GM21515 (cell line): Measurements from ENCODE around the gene HSP90AB1.

Experiments used
- ATAC-seq: cut with Tn5 transposase; IDR thresholded peaks from one replicate; pipeline ENCODE4 v1.9.1; 2021; ENCODE audit not compliant: unreplicated experiment

The HSP90AB1 gene

DNA sequence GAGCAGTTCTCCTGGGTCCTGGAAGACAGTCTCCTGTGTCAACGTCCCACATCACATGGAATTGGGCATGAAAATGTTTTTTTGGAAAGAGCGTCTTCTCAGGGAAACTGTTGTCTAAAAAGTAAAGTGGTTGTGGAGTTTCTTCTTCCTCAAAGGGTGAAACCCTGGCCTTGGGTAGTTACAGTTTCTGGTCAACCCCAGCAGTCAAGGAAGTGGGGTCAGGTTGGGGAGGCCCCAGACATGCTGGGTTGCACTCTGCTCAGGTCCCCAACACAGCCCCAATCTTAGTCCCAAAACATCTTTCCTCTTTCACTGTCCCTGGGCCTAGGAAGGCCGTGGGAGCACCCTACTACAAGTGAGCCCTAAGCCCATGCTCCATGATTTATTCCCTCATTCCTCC, 19.4 kb downstream of the HSP90AB1 start:
- ATAC-seq = peak; percentile 33

- no peak for ATAC-seq
Measured at GRCh38 chr6:44267252-44267651, 20.4 kb downstream of the HSP90AB1 start.

GRCh38 chr6:44268095-44268628, 21.3 kb downstream of the HSP90AB1 start:
- ATAC-seq = no peak

- ATAC-seq = no peak
Measured at GRCh38 chr6:44269178-44269920, 22.4 kb downstream of the HSP90AB1 start.

DNA sequence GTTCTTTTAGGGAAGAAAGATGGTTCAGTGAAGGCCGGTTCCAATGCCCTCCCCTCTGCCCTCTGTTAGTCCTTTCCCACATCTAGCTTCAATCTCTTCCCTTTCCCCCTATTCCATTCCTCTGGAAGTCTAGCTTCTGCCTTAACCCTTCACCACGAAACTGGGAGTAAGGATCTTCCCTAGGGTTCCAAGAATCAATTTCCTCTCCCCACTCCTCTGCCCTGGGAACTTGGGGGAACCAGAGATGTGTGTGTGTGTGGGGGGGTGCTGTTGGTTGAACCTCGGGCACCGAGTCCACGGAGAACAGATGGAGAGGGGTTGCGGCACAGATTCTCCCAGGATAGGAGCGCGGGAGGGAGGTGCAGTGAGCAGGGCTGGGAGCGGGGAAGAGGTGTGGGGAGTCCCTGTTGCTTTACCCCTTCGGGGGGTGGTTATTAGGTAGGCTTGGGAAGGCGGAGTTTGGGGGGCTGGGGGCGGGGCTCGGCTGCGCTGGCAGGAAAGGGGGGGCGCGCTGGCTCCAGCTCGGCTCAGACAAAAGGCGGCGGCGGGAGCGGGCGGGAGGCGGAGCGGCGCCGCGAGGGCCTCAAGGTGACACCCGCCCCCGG, 23.1 kb downstream of the HSP90AB1 start, which contains the start of gene TMEM151B:
TMEM151B (plus strand) TSS at position 530 of the 605 bp plus-strand sequence. CDS start 293 bp downstream, outside the sequence.
- no peak for ATAC-seq

DNA sequence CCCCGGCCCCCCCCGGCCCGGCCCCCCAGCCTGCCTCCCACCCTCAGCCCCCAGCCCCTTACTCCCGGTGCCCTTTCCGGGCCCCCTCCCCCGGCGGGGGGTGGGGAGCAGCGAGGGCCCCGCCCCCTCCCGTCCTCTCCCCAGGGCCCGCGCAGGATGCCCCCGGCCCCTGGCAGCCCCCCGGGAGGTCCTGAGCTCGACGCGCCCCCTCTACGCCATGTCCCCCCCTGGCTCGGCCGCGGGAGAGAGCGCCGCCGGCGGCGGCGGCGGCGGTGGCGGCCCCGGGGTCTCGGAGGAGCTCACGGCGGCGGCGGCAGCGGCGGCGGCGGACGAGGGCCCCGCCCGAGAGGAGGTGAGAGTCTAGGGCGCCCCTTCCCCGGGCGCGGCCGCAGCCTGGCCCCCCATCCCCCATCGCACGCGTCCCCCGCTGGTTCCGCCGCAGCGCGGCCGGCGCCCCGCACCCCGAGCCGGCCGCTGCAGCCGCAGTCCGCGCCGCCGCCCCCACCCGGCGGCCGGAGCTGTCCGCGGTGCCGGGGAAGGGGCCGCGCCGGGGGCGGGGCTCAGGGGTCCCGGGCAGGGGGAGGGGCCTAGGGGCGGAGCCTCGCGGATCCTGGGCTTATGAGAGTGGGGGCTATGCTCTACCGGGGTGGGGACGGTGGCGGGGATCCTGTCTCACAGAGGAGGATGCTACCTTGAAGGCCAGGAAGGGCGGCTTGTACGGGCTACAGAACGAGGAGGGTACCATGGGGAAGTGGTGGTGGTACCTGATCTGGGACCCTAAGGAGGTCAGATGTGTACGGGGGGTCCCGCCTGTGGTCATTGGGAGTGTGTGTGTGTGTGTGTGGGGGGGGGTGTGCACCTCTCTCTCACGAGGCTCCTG, 23.9 kb downstream of the HSP90AB1 start:
- ATAC-seq = no peak

DNA sequence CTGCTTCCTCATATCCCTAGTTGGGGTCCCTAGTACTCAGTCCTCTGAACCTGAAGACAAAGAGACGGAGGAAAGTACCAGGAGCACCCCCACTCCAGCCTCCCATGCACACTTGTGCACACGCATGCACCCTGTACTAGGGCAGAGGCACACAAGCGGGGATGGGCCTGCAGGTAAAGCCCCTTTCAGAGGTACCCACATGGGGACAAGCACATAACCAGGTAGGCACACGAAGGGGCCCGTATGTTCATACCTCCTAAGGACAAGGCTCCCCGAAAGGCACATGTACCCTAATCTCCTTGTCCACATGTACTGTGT, 24.5 kb downstream of the HSP90AB1 start:
- ATAC-seq = no peak

DNA sequence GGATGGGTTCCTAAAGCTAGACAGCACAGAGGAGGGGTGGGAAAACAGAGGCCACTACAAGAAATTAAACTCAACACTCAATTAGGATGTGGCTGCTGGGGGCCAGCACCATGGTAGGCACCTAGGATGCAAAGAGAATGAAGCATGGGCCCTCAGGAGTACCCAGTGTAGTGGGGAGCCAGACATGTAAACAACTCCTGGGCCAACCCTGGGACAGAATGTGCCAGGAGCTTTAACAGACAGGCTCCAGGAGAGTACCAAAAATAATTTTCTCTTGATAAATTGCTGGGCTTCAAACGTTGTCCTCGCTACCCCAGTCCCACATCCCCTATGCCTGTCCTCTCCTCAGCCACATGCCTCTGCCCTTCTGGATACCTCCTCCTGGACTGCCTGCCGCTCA, 25.0 kb downstream of the HSP90AB1 start:
- no peak for ATAC-seq

DNA sequence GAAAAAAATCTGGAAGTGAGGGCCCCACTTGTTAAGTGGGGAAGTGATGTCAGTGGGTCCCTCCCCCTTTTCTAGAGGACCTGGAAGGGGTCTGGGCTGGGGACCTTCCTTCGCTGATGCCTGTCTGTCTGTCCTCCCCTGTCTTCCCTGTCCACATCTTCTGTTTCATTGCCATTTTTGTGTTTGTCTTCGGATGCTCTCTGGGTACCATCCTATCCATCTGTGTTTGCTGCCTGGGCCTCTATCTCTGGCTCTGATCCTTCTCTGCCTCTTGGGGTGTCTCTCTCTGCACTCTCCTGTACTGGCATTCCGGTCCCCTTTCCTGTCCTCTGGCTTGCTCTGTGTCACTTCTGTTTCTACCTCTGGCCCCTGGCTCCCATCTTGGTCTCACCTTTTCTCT, 25.6 kb downstream of the HSP90AB1 start:
- no peak for ATAC-seq

DNA sequence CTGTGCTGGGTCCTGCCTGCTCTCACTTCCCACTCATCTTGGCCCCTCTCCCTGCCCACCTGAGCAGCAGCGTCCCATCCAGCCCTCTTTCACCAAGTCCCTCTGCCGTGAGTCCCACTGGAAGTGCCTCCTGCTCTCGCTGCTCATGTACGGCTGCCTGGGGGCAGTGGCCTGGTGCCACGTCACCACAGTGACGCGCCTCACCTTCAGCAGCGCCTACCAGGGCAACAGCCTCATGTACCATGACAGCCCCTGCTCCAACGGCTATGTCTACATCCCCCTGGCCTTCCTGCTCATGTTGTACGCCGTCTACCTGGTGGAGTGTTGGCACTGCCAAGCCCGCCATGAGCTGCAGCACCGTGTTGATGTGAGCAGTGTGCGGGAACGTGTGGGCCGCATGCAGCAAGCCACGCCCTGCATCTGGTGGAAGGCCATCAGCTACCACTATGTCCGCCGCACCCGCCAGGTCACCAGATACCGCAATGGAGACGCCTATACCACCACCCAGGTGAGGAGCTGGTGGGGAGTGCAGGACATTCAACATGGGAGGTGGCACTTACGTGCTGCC, 26.2 kb downstream of the HSP90AB1 start:
- no peak for ATAC-seq

GRCh38 chr6:44273617-44274016, 26.7 kb downstream of the HSP90AB1 start:
- ATAC-seq = no peak

GRCh38 chr6:44275271-44275748, 28.4 kb downstream of the HSP90AB1 start:
- no peak for ATAC-seq

DNA sequence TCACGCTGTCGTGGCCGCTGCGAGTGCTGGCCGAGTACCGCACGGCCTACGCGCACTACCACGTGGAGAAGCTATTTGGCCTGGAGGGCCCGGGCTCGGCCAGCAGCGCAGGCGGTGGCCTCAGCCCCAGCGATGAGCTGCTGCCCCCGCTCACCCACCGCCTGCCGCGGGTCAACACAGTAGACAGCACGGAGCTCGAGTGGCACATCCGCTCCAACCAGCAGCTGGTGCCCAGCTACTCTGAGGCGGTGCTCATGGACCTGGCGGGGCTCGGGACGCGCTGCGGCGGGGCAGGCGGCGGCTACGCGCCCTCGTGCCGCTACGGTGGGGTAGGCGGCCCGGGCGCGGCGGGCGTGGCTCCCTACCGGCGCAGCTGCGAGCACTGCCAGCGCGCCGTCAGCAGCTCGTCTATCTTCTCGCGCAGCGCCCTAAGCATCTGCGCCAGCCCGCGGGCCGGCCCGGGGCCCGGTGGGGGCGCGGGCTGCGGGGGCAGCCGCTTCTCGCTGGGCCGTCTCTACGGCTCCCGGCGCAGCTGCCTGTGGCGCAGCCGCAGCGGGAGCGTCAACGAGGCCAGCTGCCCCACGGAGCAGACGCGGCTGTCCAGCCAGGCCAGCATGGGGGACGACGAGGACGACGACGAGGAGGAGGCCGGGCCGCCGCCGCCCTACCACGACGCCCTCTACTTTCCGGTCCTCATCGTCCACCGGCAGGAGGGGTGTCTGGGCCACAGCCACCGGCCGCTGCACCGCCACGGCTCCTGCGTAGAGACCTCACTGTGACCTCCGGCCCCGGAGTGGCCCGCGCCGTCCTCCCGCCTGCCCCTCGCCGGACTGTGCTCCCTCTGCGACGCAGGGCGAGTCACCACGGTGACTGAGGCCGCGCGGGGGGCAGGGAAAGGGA, 29.1 kb downstream of the HSP90AB1 start:
- ATAC-seq = no peak

- no peak for ATAC-seq
Measured at GRCh38 chr6:44276667-44277640, 30.1 kb downstream of the HSP90AB1 start.

DNA sequence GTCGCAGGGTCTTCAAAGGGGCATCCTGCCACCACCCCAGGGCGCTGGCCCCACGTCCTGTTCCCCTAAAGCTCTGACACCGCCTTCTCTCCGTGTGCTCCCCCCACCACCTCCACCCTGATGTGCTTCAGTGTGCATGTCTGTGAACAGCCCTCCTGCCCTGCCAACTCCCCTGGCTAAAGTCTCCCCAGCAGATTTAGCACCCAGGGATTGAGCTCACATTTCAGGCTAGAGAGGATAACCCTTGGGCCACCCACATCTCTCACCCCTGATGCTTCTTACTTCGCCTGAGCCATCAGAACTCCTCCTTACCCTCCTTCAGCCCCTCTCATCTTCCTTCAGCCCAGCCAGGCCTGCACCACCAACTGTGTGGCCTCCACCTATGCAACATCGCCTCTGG, 30.9 kb downstream of the HSP90AB1 start:
- ATAC-seq = no peak

DNA sequence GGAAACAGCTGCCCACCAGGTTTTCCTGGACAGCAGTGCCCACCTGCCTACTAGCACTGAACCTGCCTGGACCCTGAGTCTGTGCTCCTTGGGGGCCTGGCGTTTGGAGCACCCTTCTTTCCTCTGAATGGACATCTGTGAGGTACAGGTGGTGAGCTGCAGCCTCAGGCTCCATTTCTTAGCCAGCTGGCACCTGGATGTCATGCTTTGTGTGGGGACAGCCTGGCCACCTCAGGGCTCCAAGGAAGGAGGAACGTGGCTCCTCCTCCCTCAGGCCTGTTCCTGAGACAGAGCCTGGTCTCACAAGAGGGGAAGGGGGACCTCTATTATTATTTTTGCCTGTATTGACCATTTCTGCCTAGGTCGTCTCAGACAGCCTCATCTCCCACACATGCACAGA, 31.4 kb downstream of the HSP90AB1 start:
- no peak for ATAC-seq

DNA sequence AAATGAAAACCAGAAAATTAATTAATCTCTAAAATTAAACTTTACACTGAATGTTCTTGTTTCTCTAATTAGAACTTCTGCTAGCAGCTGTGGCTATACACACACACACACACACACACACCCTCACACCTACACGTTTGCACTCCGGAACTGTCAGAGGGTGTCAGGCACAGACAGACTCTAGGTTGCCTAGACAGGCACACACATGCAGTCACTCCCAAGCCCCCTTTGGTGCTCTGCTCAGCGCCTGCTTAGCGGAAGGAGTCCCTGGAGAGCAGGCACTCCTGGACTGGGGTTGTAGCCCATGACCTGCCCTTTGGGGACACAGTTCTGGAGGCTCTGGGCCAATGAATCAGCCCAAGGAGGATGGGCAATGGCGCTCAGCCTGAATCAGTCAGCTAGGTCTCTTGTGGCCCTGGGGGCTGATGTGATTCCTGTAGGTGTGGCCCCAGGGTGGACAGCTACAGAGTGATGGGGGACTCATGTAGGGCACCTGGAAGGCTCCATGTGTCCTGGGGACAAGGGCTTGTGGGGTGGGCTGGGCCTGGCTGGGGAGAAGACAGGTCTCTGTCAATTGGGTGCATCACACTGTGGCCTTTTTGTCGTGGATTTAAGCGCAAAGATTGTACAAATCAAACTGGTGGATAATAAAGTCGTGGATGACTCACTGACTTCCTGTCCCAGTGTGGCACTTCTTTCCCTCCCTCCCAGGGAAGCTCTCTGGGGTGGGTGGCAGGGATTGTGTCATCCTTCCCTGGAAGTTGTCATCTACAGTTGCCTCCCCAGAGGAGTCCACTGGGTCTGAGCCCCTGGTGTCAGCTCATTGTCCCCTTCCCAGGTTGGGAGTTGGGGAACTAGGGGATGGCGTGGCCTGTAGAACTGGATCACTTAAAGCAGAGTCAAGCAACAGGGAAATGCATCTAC, 32.1 kb downstream of the HSP90AB1 start:
- ATAC-seq = no peak

DNA sequence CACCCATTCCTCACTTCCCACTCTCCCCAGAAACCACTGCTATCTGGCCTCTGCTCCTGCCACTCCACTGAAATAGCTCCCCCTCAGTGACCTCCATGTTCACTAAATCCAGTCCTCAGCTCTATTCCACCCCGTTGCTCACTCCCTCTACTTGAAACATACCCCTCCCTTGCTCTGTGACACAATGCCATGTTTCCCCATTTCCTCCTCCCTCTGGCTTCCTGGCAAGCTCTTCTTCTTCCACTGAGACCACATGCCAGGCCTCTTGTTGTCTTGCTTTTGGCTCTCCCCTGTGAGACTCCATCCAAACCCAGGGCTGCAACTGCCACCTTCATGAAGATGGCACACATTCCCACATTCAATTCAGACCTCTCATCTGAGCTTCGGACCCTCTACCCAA, 37.2 kb downstream of the HSP90AB1 start:
- ATAC-seq = no peak
